GM19238 (cell line): Measurements from ENCODE around the gene APIP.

Experiments
- DNase-seq: peaks from one replicate; pipeline ENCODE4 v3.0.0; 2011; ENCODE audit warnings: low spot score; ENCODE audit not compliant: insufficient read length

APIP gene

GRCh38 chr11:34844463-34845112 is 71.6 kb downstream of the APIP start:
- no peak for DNase-seq

- no peak for DNase-seq
Measured at GRCh38 chr11:34843271-34843670, 72.9 kb downstream of the APIP start.

GRCh38 chr11:34840736-34841386 is 75.3 kb downstream of the APIP start:
- peak; percentile 17 for DNase-seq

GRCh38 chr11:34839969-34840368 is 76.2 kb downstream of the APIP start:
- no peak for DNase-seq

- no peak for DNase-seq
Measured at GRCh38 chr11:34836958-34837856, 79.0 kb downstream of the APIP start.

GRCh38 chr11:34833602-34834001 is 82.6 kb downstream of the APIP start:
- DNase-seq, result no peak
